Astrocyte (in vitro differentiated cells and primary cell): ENCODE results near the gene ANKRD60.

Experiments used
- CTCF ChIP-seq: IDR thresholded peaks from 2 replicates; pipeline ENCODE4 v1.5.1; 2011; ENCODE audit warnings: low read depth, mild to moderate bottlenecking, inconsistent platforms, low read length, moderate library complexity; ENCODE audit not compliant: insufficient read depth
- EZH2 ChIP-seq: IDR thresholded peaks from 2 replicates; pipeline ENCODE4 v1.6.1; 2012; ENCODE audit warnings: mild to moderate bottlenecking, low read length, inconsistent platforms; ENCODE audit not compliant: insufficient read depth

- no peak for TF ChIP-seq CTCF
- no peak for TF ChIP-seq EZH2
Observed at GRCh38 chr20:58179083-58179431, 49.4 kb downstream of the ANKRD60 start.
